Measurements from ENCODE around the gene JADE2. TPM values are rescaled to one million over a fixed set of nuclear protein-coding genes. Genes with fewer than 3 reads are reported as not detected.
"Not testable (repeated sequence)": the region's sequence is repeated elsewhere in the genome, so short reads cannot be mapped to it uniquely, and the experiment has no call there.

JADE2 gene
- total RNA-seq, 1 donor from 2014 or later: 70.9 TPM

GRCh38 chr5:134554319-134555222 lies 29.1 kb downstream of the JADE2 start:
- Histone ChIP-seq H3K9me3 (no peaks in the 10 kb centered on the region), H3K4me3 (no peak overlapping the region), H3K27me3 (no peaks in the 10 kb centered on the region), H3K27ac (peak overlapping the region; percentile 88 to 93), H3K36me3 (peaks cover 4 to 19% of the 10 kb centered on the region in 2 donors), H3K4me1 (peaks cover 17 to 62% of the 10 kb centered on the region in 2 donors)
- DNase-seq (ENCODE audit: low spot score in 2 of 2): peak in 1 of 2 donors; percentile 82
- TF ChIP-seq CTCF (IDR thresholded peaks at IDR 0.05): no peak
- intact Hi-C loops (cut with DNase I): no loop called here

DNA sequence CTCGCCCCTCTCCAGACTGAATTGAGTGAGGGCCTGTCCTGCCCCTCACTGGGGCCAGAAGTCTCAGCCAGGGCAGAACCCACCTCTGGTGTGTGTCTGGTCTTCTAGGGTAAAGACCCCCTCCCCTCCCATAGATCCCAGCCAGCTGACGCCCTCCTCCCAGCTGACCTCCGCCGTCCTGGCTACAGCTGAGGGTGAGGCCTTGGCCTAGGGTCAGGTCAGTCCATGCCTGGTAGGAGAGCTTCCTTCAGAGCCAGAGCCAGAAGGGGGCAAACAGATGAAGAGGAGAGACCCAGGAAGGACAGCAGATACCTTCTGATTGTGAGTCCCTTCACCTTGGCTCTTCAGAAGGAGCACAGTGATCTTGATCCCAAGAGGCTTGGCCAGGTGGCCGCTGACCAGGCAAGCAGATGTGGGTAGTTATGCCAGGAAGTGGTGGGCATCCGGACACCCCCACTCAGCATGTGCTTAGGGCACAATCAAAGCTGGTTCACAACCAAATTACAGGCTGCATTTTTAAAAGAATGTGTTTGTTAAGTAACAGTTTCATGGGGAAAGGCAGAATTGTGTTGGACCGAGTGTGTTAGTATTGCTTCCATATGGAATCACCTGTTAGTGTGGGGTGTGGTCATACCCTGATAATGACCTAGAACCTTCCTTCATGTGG lies 29.9 kb downstream of the JADE2 start:
- Histone ChIP-seq H3K27ac (peak overlapping the region; percentile 88 to 93), H3K9me3 (no peaks in the 10 kb centered on the region), H3K4me3 (no peak overlapping the region), H3K27me3 (no peaks in the 10 kb centered on the region), H3K4me1 (peaks cover 17 to 54% of the 10 kb centered on the region in 2 donors), H3K36me3 (peaks cover 12 to 26% of the 10 kb centered on the region in 2 donors)
- no peak for TF ChIP-seq CTCF (IDR thresholded peaks at IDR 0.05)
- intact Hi-C loops (cut with DNase I): no loop called here
- no peak for DNase-seq (ENCODE audit: low spot score in 2 of 2)

- Histone ChIP-seq H3K9me3 (no peaks in the 10 kb centered on the region), H3K27ac (peak overlapping the region; percentile 88 to 93), H3K4me3 (no peak overlapping the region), H3K27me3 (no peaks in the 10 kb centered on the region), H3K4me1 (peaks cover 17 to 49% of the 10 kb centered on the region in 2 donors), H3K36me3 (peaks cover 18 to 32% of the 10 kb centered on the region in 2 donors)
- no peak for TF ChIP-seq CTCF (IDR thresholded peaks at IDR 0.05)
- intact Hi-C loops (cut with DNase I): no loop called here
- peak; percentile 59 to 93 for DNase-seq (ENCODE audit: low spot score in 2 of 2)
Observed at GRCh38 chr5:134555890-134556311, 30.4 kb downstream of the JADE2 start.

DNA sequence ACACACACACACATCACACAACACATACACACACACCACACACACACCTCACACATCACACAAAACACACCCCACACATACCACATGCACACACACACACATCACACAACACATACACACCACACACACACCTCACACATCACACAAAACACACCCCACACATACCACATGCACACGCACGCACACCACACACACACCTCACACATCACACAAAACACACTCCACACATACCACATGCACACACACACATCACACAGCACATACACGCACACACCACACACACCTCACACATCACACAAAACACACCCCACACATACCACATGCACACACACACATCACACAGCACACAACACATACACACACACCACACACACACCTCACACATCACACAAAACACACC lies 31.1 kb downstream of the JADE2 start:
- H3K4me3 ChIP-seq; DNase-seq (ENCODE audit: low spot score in 2 of 2); H3K27ac ChIP-seq; H3K27me3 ChIP-seq; intact Hi-C loops (cut with DNase I); H3K9me3 ChIP-seq: not testable (repeated sequence)
- Histone ChIP-seq H3K36me3 (peaks cover 25 to 39% of the 10 kb centered on the region in 2 donors), H3K4me1 (peaks cover 17 to 42% of the 10 kb centered on the region in 2 donors)

DNA sequence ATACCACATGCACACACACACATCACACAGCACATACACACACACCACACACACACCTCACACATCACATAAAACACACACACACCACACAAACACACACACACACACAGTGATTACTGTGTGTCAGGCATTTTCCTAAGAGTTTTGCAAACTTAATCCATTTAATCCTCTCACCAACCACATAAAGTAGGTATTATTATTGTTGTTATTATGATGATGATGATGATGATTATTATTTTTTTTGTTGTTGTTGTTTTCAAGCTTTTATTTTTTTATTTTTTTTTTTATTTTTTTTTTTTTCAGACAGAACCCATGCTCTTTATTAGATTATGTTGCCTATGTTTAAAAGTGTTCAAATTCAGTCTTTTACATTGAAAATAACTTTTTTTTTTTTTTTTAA lies 31.5 kb downstream of the JADE2 start:
- Histone ChIP-seq H3K27ac (no peak overlapping the region), H3K27me3 (no peaks in the 10 kb centered on the region), H3K4me3 (no peak overlapping the region), H3K9me3 (no peaks in the 10 kb centered on the region), H3K4me1 (peaks cover 15 to 38% of the 10 kb centered on the region in 2 donors), H3K36me3 (peaks cover 29 to 43% of the 10 kb centered on the region in 2 donors)
- intact Hi-C loops (cut with DNase I): no loop called here
- no peak for DNase-seq (ENCODE audit: low spot score in 2 of 2)
- TF ChIP-seq CTCF (IDR thresholded peaks at IDR 0.05): no peak

GRCh38 chr5:134559672-134560071 lies 34.2 kb downstream of the JADE2 start:
- TF ChIP-seq CTCF (IDR thresholded peaks at IDR 0.05): no peak
- H3K27ac ChIP-seq: no peak overlapping the region
- H3K9me3 ChIP-seq: no peaks in the 10 kb centered on the region
- no peaks in the 10 kb centered on the region for H3K27me3 ChIP-seq
- no peak for DNase-seq (ENCODE audit: low spot score in 2 of 2)
- peaks cover 56 to 62% of the 10 kb centered on the region in 2 donors for H3K36me3 ChIP-seq
- H3K4me3 ChIP-seq: no peak overlapping the region
- intact Hi-C loops (cut with DNase I): no loop called here
- peaks cover 12 to 15% of the 10 kb centered on the region in 2 donors for H3K4me1 ChIP-seq

Measured in ascending aorta (tissue), 2 donors.